ENCODE data around the gene MARCHF9.

MARCHF9 gene

GRCh38 chr12:57807285-57807684 is 52.4 kb downstream of the MARCHF9 start:
- DNase-seq: no peak

- DNase-seq: no peak
These were observed 53.4 kb downstream of the MARCHF9 start for GRCh38 chr12:57808351-57808750.

- DNase-seq: no peak
These were observed 54.5 kb downstream of the MARCHF9 start for GRCh38 chr12:57809425-57809824.
